IMR-90 (cell line): ENCODE data around the gene EHMT1. TPM values are rescaled to one million over a fixed set of nuclear protein-coding genes. Genes with fewer than 3 reads are reported as not detected.

Source experiments
- ATAC-seq: fragments of 200-7000 bp; cut with Tn5 transposase; 2 replicates; pipeline ENCODE4 v1.9.1; 2020; ENCODE audit warnings: low read depth, mild to moderate bottlenecking, moderate library complexity
- BruUV-seq: library from RNA; stranded (reverse); fragments of 400-500 nt; replicated peaks from 2 replicates; lab custom pipeline; 2021; lab: Mats Ljungman, UMichigan
- CTCF ChIA-PET: fragments of 300-600 bp; formaldehyde crosslinking; extraction: SDS; loops from one replicate; lab custom pipeline; 2021; ENCODE audit warnings: antibody characterized with exemption; lab: Yijun Ruan, JAX
- POLR2A ChIA-PET: fragments of 300-600 bp; sonication (Branson Sonifier 250); formaldehyde crosslinking; loops from one replicate; lab custom pipeline; 2022; ENCODE audit warnings: antibody characterized with exemption; ENCODE audit not compliant: unreplicated experiment; lab: Charles Lee
- DNase-seq: peaks from one replicate; pipeline ENCODE4 v3.0.0; 2013
- H2AFZ ChIP-seq: replicated peaks from 2 replicates; pipeline ENCODE3; 2013; ENCODE audit warnings: low read length, mild to moderate bottlenecking; ENCODE audit not compliant: poor library complexity
- H2AK5ac ChIP-seq: 2 replicates; pipeline ENCODE4 v1.6.1; 2013; ENCODE audit warnings: low read depth, low read length, inconsistent platforms
- H2AK9ac ChIP-seq: replicated peaks from 2 replicates; pipeline ENCODE3; 2013; ENCODE audit warnings: mild to moderate bottlenecking, low read depth, low read length, moderate library complexity; ENCODE audit not compliant: poor library complexity
- H2BK120ac ChIP-seq: 2 replicates; pipeline ENCODE4 v1.6.1; 2013; ENCODE audit warnings: low read depth, low read length, inconsistent platforms
- H2BK15ac ChIP-seq: 3 replicates; pipeline ENCODE4 v1.6.1; 2013; ENCODE audit warnings: low read depth, low read length, inconsistent platforms
- H2BK20ac ChIP-seq: 2 replicates; pipeline ENCODE4 v1.6.1; 2013; ENCODE audit warnings: low read depth, mild to moderate bottlenecking, inconsistent platforms, low read length, moderate library complexity
- H2BK5ac ChIP-seq: 2 replicates; pipeline ENCODE4 v1.6.1; 2013; ENCODE audit warnings: mild to moderate bottlenecking, low read depth, low read length, inconsistent platforms; ENCODE audit not compliant: poor library complexity, severe bottlenecking
- H3K14ac ChIP-seq: replicated peaks from 2 replicates; pipeline ENCODE4 v1.6.1; 2013; ENCODE audit warnings: low read depth, low read length, inconsistent platforms
- H3K18ac ChIP-seq: 2 replicates; pipeline ENCODE4 v1.6.1; 2013; ENCODE audit warnings: low read depth, low read length, control low read depth
- H3K23ac ChIP-seq: 2 replicates; pipeline ENCODE4 v1.6.1; 2013; ENCODE audit warnings: low read depth, low read length, inconsistent platforms
- H3K27ac ChIP-seq: 2 replicates; pipeline ENCODE4 v1.5.1; 2013; ENCODE audit warnings: mild to moderate bottlenecking, control low read depth, low read length; ENCODE audit not compliant: insufficient read depth
- H3K27me3 ChIP-seq: 2 replicates; pipeline ENCODE4 v1.6.1; 2013; ENCODE audit warnings: low read length; ENCODE audit not compliant: control insufficient read depth, insufficient read depth
- H3K36me3 ChIP-seq: 2 replicates; pipeline ENCODE4 v1.6.1; 2013; ENCODE audit warnings: low read length, mixed read lengths; ENCODE audit not compliant: control insufficient read depth, insufficient read depth
- H3K4ac ChIP-seq: 2 replicates; pipeline ENCODE4 v1.6.1; 2013; ENCODE audit warnings: low read depth, low read length, inconsistent platforms
- H3K4me1 ChIP-seq: 2 replicates; pipeline ENCODE4 v1.6.1; 2013; ENCODE audit warnings: low read length, mixed read lengths; ENCODE audit not compliant: control insufficient read depth, insufficient read depth
- H3K4me2 ChIP-seq: 2 replicates; pipeline ENCODE4 v1.6.1; 2013; ENCODE audit warnings: low read depth, mild to moderate bottlenecking, control low read depth, low read length, moderate library complexity
- H3K4me3 ChIP-seq: 2 replicates; pipeline ENCODE4 v1.5.1; 2013; ENCODE audit warnings: low read depth, mild to moderate bottlenecking, control low read depth, low read length, moderate library complexity; ENCODE audit not compliant: insufficient read depth
- H3K56ac ChIP-seq: 2 replicates; pipeline ENCODE4 v1.6.1; 2013; ENCODE audit warnings: low read length, inconsistent platforms; ENCODE audit not compliant: insufficient read depth; ENCODE audit errors: extremely low read depth
- H3K79me1 ChIP-seq, 2 experiments: 2 replicates each; pipeline ENCODE4 v1.6.1; 2013; ENCODE audit warnings: low read length in 2 of 2, inconsistent platforms in 1 of 2, low read depth in 1 of 2
- H3K9ac ChIP-seq: 2 replicates; pipeline ENCODE4 v1.6.1; 2013; ENCODE audit warnings: low read depth, low read length, control low read depth
- H3K9me1 ChIP-seq: 2 replicates; pipeline ENCODE4 v1.6.1; 2013; ENCODE audit warnings: low read length, inconsistent platforms; ENCODE audit not compliant: insufficient read depth
- H3K9me3 ChIP-seq: 2 replicates; pipeline ENCODE4 v1.6.1; 2013; ENCODE audit warnings: low read length; ENCODE audit not compliant: control insufficient read depth, insufficient read depth
- H4K20me1 ChIP-seq: 2 replicates; pipeline ENCODE4 v1.6.1; 2013; ENCODE audit warnings: low read length, inconsistent platforms; ENCODE audit not compliant: insufficient read depth
- H4K5ac ChIP-seq: 2 replicates; pipeline ENCODE4 v1.6.1; 2013; ENCODE audit warnings: mild to moderate bottlenecking, low read depth, low read length, control low read depth
- H4K8ac ChIP-seq, 2 experiments: 2 replicates each; pipeline ENCODE4 v1.6.1; 2013; ENCODE audit warnings: low read depth in 2 of 2, low read length in 2 of 2, control low read depth in 1 of 2, inconsistent platforms in 1 of 2
- H4K91ac ChIP-seq: 2 replicates; pipeline ENCODE4 v1.6.1; 2013; ENCODE audit warnings: low read depth, low read length, inconsistent platforms; ENCODE audit not compliant: insufficient read depth
- CHD1 ChIP-seq: IDR thresholded peaks from 2 replicates; pipeline ENCODE4 v1.6.1; 2012; ENCODE audit warnings: low read depth, low read length, improper control_type of control experiment
- CTCF ChIP-seq: conservative IDR thresholded peaks from 2 replicates; pipeline ENCODE4 v1.5.1; 2012; ENCODE audit warnings: mild to moderate bottlenecking, low read depth, low read length, improper control_type of control experiment
- NFE2L2 ChIP-seq: fragments of 150-350 bp; IDR thresholded peaks from 2 replicates; pipeline ENCODE4 v1.6.1; 2016; ENCODE audit warnings: low read depth, mild to moderate bottlenecking, low read length
- POLR2A ChIP-seq: IDR thresholded peaks from 2 replicates; pipeline ENCODE4 v1.6.1; 2012; ENCODE audit warnings: mild to moderate bottlenecking, low read depth, low read length
- RFX5 ChIP-seq: IDR thresholded peaks from 2 replicates; pipeline ENCODE4 v1.8.0; 2012; ENCODE audit warnings: low read depth, mild to moderate bottlenecking, low read length, moderate library complexity
- WGBS, 2 experiments: methylation state at CpG; one replicate each; pipeline versions ENCODE4 v1.1.5 to v1.1.7; 2013; ENCODE audit warnings: missing lambda C conversion rate in 2 of 2; ENCODE audit not compliant: insufficient read length in 1 of 2; ENCODE audit errors: extremely low coverage in 2 of 2; 5-methylcytosine and 5-hydroxymethylcytosine counted together
- dilution Hi-C: fragments of 300-500 bp; cut with HindIII; formaldehyde crosslinking; loops from one replicate; pipeline ENCODE4 v1.14.3; 2018; ENCODE audit warnings: low sequenced_read_pairs; ENCODE audit not compliant: unreplicated experiment
- in situ Hi-C: fragments of 300-500 bp; cut with MboI; formaldehyde crosslinking; loops from 3 replicates; pipeline ENCODE4 v1.14.3; 2019; ENCODE audit warnings: low sequenced_read_pairs, inconsistent platforms, mixed read lengths
- intact Hi-C: fragments of 100-400 bp; cut with micrococcal nuclease; formaldehyde crosslinking; loops from 2 replicates; pipeline ENCODE4 v1.10.0; 2022
- polyA plus RNA-seq, 3 experiments: library from polyadenylated mRNA; depleted of rRNA; stranded (reverse); fragments of >200 nt; gene quantifications; 2 replicates each; pipeline ENCODE4 v1.2.3, GENCODE V29; 2012; ENCODE audit warnings: low replicate concordance in 1 of 3
- total RNA-seq: library from RNA; depleted of rRNA; stranded (reverse); fragments of >200 nt; gene quantifications from 2 replicates; pipeline ENCODE4 v1.2.3, GENCODE V29; 2012

Gene EHMT1
- total and polyA plus RNA-seq, 2 of the 4 experiments (the other 2 are of a cell fraction): 32.8 to 35.1 TPM

- in situ Hi-C loops (no loop called here), intact Hi-C loops (no loop called here), dilution Hi-C loops (no loop called here)
- Histone ChIP-seq H3K79me1 (peaks cover 28 to 62% of the 10 kb centered on the region in 2 experiments), H3K9me3 (no peaks in the 10 kb centered on the region), H3K27me3 (no peaks in the 10 kb centered on the region), H4K5ac (no peak overlapping the region), H3K9me1 (peaks cover 29% of the 10 kb centered on the region), H3K4me1 (peaks cover 16% of the 10 kb centered on the region), H3K56ac (no peak overlapping the region), H3K14ac (no peak overlapping the region), H3K36me3 (peaks cover 26% of the 10 kb centered on the region), H3K4me2 (no peak overlapping the region), H3K4ac (peak overlapping the region; percentile 71; the same call in 1 of the 2 replicates), H3K4me3 (no peak overlapping the region), H4K91ac (no peak overlapping the region), H4K8ac (peak overlapping the region in 1 of 2 experiments; percentile 84; a peak in 1 of 4 replicates), H2AK9ac (peak overlapping the region; percentile 99), H2BK5ac (no peak overlapping the region), H2AFZ (peak overlapping the region; percentile 41), H2BK20ac (no peak overlapping the region), H3K27ac (no peak overlapping the region), H2BK120ac (0 out of 2 replicates have a peak overlapping the region, but pooled peaks have one; percentile 36), H3K23ac (no peak overlapping the region), H2AK5ac (peak overlapping the region; percentile 67; the same call in 1 of the 2 replicates), H3K9ac (no peak overlapping the region), H2BK15ac (no peak overlapping the region), H4K20me1 (peaks cover 19% of the 10 kb centered on the region), H3K18ac (no peak overlapping the region)
- CTCF ChIA-PET: no interaction called here
- POLR2A ChIA-PET: no interaction called here
- DNase-seq (no peak), ATAC-seq (no peak)
- no TSS peak for BruUV-seq
- WGBS, 2 experiments: 96% methylated on average over 4 of the region's 5 CpGs; no CpG with 5 or more reads in 1 of the 2 experiments
- no peak for TF ChIP-seq CTCF
- no peak for TF ChIP-seq RFX5
- TF ChIP-seq POLR2A: no peak
- no peak for TF ChIP-seq CHD1
- TF ChIP-seq NFE2L2: no peak
Observed at GRCh38 chr9:137613259-137613658, 5.5 kb upstream of the EHMT1 start.
